ENCODE data around the gene PTPRN2.

- TF ChIP-seq CTCF (conservative IDR thresholded peaks at IDR 0.05 in 1 of 2, IDR thresholded peaks at IDR 0.05 in 1 of 2; ENCODE audit: low read depth in 1 of 2, low read length in 2 of 2) (no peak), EZH2 (IDR thresholded peaks at IDR 0.05; ENCODE audit: low read length, missing control alignments) (no peak)
Observed at GRCh38 chr7:158482480-158482879, 105.1 kb downstream of the PTPRN2 start.

All from fibroblast of lung (primary cell).